ENCODE measurements around the gene MAD1L1. TPM values are rescaled to one million over a fixed set of nuclear protein-coding genes. Genes with fewer than 3 reads are reported as not detected.

The MAD1L1 gene
- total RNA-seq, 1 donor from 2014 or later, result 59.6 TPM

DNA sequence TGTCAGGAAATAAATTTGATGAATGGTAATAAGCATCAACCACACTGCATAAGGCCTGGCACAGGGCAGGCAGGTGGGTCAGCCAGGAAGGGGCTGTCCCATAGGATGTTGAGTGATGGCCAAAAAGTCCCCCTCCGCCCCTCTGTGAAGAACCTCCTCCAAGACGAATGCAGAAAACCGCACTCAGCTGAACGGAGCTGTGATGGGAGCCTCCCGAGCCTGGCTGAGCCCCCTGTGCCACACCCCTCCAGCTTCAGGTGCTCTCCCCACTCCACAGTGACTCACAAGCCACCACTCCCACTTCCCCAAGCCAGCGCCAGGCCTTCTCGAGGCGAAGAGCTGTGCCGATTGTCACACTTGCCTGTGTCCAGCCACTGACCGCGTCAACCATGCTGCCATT is 184.2 kb downstream of the MAD1L1 start:
- H3K27me3 ChIP-seq, result no peaks in the 10 kb centered on the region
- DNase-seq (ENCODE audit: low spot score in 2 of 2), result no peak
- H3K9me3 ChIP-seq, result no peaks in the 10 kb centered on the region
- intact Hi-C loops (cut with DNase I), result no loop called here
- no peak overlapping the region for H3K27ac ChIP-seq
- TF ChIP-seq, protein P1, sequence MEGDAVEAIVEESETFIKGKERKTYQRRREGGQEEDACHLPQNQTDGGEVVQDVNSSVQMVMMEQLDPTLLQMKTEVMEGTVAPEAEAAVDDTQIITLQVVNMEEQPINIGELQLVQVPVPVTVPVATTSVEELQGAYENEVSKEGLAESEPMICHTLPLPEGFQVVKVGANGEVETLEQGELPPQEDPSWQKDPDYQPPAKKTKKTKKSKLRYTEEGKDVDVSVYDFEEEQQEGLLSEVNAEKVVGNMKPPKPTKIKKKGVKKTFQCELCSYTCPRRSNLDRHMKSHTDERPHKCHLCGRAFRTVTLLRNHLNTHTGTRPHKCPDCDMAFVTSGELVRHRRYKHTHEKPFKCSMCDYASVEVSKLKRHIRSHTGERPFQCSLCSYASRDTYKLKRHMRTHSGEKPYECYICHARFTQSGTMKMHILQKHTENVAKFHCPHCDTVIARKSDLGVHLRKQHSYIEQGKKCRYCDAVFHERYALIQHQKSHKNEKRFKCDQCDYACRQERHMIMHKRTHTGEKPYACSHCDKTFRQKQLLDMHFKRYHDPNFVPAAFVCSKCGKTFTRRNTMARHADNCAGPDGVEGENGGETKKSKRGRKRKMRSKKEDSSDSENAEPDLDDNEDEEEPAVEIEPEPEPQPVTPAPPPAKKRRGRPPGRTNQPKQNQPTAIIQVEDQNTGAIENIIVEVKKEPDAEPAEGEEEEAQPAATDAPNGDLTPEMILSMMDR (IDR thresholded peaks at IDR 0.05), result no peak
- H3K4me3 ChIP-seq, result no peak overlapping the region
- no peaks in the 10 kb centered on the region for H3K4me1 ChIP-seq
- H3K36me3 ChIP-seq, result no peaks in the 10 kb centered on the region

DNA sequence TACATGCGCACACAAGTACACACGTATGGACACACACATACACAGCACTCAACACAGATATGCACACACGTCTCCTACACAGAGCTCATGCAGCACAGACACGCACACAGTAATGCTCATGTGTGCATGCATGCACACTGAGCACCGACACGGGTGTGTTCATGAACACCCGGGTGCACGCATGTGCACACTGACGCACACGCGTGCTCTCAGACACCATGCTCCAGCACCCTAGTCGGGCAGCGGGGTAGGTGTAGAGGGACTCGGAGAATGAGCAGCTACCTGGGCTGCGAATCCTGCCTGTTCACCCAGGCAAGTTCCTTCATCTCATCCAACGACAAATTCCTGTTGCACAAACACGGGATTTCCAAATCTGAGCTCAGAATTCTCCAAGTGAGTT is 184.7 kb downstream of the MAD1L1 start:
- Histone ChIP-seq H3K27me3 (no peaks in the 10 kb centered on the region), H3K9me3 (no peaks in the 10 kb centered on the region), H3K4me1 (no peaks in the 10 kb centered on the region), H3K4me3 (no peak overlapping the region), H3K27ac (no peak overlapping the region), H3K36me3 (no peaks in the 10 kb centered on the region)
- no peak for DNase-seq (ENCODE audit: low spot score in 2 of 2)
- intact Hi-C loops (cut with DNase I), result no loop called here
- TF ChIP-seq, protein P1 (IDR thresholded peaks at IDR 0.05), result no peak

DNA sequence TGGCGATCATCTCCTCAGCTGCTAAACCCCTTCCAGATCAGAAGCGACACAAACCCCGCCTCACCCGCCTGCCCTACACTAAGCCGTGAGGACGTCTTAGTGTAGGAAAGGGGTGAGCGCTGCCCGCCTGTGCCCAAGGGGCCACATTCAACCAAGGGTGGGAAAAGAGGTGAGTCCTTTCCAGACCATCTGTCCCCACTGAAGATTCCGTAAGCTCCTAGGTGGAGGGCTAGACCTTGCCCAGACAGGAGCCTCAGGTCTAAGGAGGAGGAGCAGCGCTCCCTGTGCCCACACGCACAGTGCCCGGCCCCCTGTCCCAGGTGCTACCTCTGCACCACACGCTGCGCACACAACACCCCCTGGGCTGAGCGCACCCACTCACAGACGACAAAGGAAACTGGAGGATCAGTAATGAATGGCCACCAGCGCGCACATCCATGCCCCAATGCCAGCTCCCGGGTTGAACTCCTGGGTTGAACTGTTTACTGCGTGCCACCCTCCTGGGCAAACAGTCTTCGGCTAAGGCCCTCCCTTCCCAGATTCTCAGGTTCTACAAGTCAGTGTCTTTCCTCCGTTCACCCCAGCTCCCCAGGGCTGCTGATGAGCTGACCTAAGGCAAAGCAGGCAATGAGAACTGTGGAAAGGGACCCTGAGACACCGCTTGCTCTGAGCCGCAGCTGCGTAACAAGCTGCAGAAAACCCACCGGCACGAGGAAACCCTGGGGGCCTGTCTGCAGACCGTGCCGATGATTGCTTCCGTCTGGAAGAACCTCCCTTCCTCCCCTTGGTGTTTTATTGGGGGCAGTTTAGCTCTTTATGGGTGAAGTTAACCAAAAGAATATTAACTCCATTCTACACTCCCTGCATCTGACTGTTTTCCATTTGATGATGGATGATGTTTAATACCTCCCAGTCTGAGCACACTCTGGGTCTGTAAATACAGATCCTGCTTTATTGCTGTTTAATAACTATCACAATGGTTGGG is 185.9 kb downstream of the MAD1L1 start:
- H3K4me1 ChIP-seq, result no peaks in the 10 kb centered on the region
- H3K36me3 ChIP-seq, result no peaks in the 10 kb centered on the region
- no peak overlapping the region for H3K27ac ChIP-seq
- intact Hi-C loops (cut with DNase I), result no loop called here
- peak in 1 of 2 donors; percentile 53 for DNase-seq (ENCODE audit: low spot score in 2 of 2)
- H3K4me3 ChIP-seq, result no peak overlapping the region
- H3K9me3 ChIP-seq, result no peaks in the 10 kb centered on the region
- TF ChIP-seq, protein P1 (IDR thresholded peaks at IDR 0.05), result no peak
- no peaks in the 10 kb centered on the region for H3K27me3 ChIP-seq

DNA sequence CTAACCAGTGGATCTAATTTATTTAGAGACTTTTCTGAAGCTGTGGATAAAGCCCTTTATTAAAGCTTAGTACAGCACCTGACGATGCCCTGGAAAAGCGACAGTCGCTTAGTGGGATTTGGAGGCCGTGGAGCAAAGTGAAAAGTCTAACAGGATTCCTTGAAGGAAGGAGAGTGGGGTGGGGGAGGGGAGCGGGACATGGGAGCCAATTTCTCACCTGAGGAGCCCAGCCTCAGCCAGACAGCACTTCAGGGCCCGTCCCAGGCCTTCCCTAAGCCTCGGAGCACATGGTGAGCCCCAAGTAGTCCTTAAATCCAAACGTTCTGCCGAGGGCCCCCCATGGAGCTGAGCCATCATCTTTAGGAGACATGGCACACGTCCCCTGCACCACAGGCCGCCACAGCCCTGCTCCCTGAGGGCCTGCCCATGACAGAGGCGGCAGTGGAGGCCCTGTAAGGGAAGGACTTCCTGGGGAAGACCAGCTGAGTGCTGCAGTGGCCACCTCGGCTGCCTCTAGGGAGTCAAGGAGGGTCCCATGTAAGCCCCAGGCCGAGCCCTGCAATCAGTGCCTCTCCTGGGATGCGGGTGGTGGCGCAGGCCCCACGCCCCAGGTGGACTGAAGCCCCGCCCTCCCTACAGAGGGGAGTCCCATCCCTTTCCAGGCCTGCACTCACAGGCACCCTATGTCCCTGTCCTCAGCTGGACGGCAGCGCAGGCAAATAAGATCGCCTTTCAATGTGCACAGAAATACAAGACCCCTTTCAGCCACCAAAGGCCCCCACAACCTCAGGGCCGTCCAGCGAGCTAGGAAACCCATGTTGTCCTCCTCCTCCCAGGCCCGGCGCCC is 187.0 kb downstream of the MAD1L1 start:
- intact Hi-C loops (cut with DNase I), result no loop called here
- Histone ChIP-seq H3K4me3 (no peak overlapping the region), H3K9me3 (no peaks in the 10 kb centered on the region), H3K4me1 (no peaks in the 10 kb centered on the region), H3K27me3 (no peaks in the 10 kb centered on the region), H3K36me3 (no peaks in the 10 kb centered on the region), H3K27ac (no peak overlapping the region)
- peak in 1 of 2 donors; percentile 46 for DNase-seq (ENCODE audit: low spot score in 2 of 2)
- TF ChIP-seq, protein P1 (IDR thresholded peaks at IDR 0.05), result no peak

DNA sequence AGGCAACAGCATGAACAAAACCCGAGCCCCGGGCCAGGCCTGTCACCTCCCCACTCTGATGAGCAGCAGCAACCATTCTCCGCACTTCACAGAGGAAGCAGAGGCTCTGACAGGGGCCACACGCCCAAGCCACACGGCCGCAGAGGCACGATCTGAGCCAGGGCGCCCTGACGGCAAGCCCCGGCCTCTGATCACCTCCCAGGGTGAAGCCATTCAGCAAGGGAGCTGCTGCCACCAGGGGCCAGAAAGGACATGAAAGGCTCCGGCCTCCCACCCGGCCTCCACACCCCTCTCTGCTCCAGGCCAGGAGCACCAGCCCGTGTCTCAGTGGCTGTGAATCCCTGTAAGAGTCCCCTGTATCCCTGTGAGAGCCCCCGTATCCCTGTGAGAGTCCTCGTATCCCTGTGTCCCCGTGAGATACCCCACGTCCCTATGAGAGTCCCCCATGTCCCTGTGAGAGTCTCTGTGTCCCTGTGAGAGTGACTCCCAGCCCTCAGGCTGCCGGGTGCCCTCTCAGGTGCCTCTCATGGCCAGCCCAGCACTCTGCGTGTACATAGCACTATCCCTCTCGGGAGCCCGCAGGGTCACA is 187.8 kb downstream of the MAD1L1 start:
- intact Hi-C loops (cut with DNase I), result no loop called here
- Histone ChIP-seq H3K4me1 (no peaks in the 10 kb centered on the region), H3K4me3 (no peak overlapping the region), H3K27ac (no peak overlapping the region), H3K9me3 (no peaks in the 10 kb centered on the region), H3K27me3 (no peaks in the 10 kb centered on the region), H3K36me3 (no peaks in the 10 kb centered on the region)
- DNase-seq (ENCODE audit: low spot score in 2 of 2), result peak in 1 of 2 donors; percentile 22
- TF ChIP-seq, protein P1 (IDR thresholded peaks at IDR 0.05), result no peak

Data from ascending aorta (tissue), 2 donors.